ENCODE results near the gene CFAP73. TPM values are rescaled to one million over a fixed set of nuclear protein-coding genes. Genes with fewer than 3 reads are reported as not detected.

Gene CFAP73
- total RNA-seq, 1 donor = not detected

DNA sequence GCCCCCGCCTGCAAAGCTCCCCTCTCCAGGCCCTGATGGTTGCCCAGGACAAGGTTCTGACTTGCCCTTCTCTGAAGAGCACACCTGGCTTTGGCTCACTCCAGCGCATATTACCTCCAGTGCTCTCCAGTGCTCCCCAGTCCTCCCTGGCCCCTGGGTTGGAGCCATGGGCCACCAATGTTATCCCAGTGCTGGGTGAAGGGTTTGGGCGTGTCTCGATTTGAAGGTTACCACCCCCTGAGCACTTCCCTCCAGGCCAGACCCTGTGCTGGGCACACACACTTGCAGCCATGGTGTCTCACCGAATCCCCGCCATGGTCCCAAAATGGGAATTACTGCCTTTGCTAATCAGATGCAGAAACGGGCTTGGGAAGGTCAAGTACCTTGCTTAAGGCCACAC is 47.1 kb downstream of the CFAP73 start:
- no peak for DNase-seq (ENCODE audit: insufficient read length, low spot score, missing footprints)
- Histone ChIP-seq H3K4me3 (ENCODE audit: insufficient read depth, low read length) (no peak overlapping the region), H2AFZ (ENCODE audit: low read length) (no peak overlapping the region), H3K4me1 (ENCODE audit: insufficient read depth, low read length) (peaks cover 25% of the 10 kb centered on the region), H3K27me3 (ENCODE audit: insufficient read depth, low read length) (no peaks in the 10 kb centered on the region), H3K4me2 (ENCODE audit: insufficient read depth, low read length) (no peak overlapping the region), H3K9me3 (ENCODE audit: low read depth, low read length) (no peaks in the 10 kb centered on the region), H3K36me3 (ENCODE audit: insufficient read depth, low read length) (peaks cover 3% of the 10 kb centered on the region), H3K79me2 (ENCODE audit: insufficient read depth, low read length) (no peaks in the 10 kb centered on the region), H4K20me1 (ENCODE audit: insufficient read depth, low read length) (no peaks in the 10 kb centered on the region), H3K27ac (ENCODE audit: low read depth, low read length) (no peak overlapping the region)
- TF ChIP-seq, protein P1, sequence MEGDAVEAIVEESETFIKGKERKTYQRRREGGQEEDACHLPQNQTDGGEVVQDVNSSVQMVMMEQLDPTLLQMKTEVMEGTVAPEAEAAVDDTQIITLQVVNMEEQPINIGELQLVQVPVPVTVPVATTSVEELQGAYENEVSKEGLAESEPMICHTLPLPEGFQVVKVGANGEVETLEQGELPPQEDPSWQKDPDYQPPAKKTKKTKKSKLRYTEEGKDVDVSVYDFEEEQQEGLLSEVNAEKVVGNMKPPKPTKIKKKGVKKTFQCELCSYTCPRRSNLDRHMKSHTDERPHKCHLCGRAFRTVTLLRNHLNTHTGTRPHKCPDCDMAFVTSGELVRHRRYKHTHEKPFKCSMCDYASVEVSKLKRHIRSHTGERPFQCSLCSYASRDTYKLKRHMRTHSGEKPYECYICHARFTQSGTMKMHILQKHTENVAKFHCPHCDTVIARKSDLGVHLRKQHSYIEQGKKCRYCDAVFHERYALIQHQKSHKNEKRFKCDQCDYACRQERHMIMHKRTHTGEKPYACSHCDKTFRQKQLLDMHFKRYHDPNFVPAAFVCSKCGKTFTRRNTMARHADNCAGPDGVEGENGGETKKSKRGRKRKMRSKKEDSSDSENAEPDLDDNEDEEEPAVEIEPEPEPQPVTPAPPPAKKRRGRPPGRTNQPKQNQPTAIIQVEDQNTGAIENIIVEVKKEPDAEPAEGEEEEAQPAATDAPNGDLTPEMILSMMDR (IDR thresholded peaks at IDR 0.05; ENCODE audit: extremely low read depth, low read depth, low read length) = no peak

DNA sequence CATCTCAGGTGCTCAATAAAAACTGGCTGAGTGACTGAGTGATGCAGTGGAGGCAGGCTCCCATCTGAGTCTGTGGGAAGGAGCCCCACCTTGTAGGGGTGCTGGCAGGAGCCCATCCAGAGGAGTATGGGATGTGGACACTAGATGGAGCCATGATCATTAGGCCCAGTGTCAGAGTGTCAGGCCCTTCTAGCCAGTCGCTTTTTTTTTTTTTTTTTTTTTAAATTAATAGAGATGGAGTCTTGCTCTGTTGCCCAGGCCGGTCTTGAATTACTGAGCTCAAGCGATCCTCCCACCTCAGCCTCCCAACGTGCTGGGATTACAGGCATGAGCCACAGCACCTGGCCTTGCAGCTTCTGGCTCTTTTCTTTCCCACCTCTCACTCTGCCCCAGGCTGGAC is 47.5 kb downstream of the CFAP73 start:
- H3K9me3 ChIP-seq (ENCODE audit: low read depth, low read length) = no peaks in the 10 kb centered on the region
- TF ChIP-seq, protein P1 (IDR thresholded peaks at IDR 0.05; ENCODE audit: extremely low read depth, low read depth, low read length) = peak; percentile 86
- no peaks in the 10 kb centered on the region for H4K20me1 ChIP-seq (ENCODE audit: insufficient read depth, low read length)
- H2AFZ ChIP-seq (ENCODE audit: low read length) = no peak overlapping the region
- H3K27ac ChIP-seq (ENCODE audit: low read depth, low read length) = no peak overlapping the region
- peaks cover 25% of the 10 kb centered on the region for H3K4me1 ChIP-seq (ENCODE audit: insufficient read depth, low read length)
- H3K4me2 ChIP-seq (ENCODE audit: insufficient read depth, low read length) = no peak overlapping the region
- H3K79me2 ChIP-seq (ENCODE audit: insufficient read depth, low read length) = no peaks in the 10 kb centered on the region
- H3K27me3 ChIP-seq (ENCODE audit: insufficient read depth, low read length) = no peaks in the 10 kb centered on the region
- DNase-seq (ENCODE audit: insufficient read length, low spot score, missing footprints) = peak; percentile 93
- H3K36me3 ChIP-seq (ENCODE audit: insufficient read depth, low read length) = no peaks in the 10 kb centered on the region
- no peak overlapping the region for H3K4me3 ChIP-seq (ENCODE audit: insufficient read depth, low read length)

DNA sequence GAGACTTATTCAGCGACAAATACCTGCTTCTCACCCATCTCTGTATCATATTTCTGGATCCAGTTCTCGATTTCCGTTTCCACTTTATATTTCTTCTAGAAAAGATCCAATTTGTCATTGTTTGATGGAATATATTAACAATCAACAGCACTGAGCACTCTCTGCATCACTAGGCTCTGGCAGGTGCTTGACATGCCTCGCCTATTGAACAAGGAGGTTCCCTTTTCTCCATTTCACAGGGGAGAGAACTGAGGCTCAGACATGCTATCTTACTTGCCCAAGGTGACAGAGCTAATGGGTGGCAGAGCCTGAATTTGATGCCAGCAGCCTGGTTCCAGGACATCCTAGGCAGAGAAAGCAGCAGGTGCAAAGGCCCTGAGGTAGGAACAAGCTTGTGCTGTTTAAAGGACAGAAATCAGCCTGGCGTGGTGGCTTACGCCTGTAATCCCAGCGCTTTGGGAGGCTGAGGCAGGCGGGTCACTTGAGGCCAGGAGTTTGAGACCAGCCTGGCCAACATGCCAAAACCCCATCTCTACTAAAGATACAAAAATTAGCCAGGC is 48.1 kb downstream of the CFAP73 start:
- H3K4me1 ChIP-seq (ENCODE audit: insufficient read depth, low read length) = peaks cover 25% of the 10 kb centered on the region
- TF ChIP-seq, protein P1 (IDR thresholded peaks at IDR 0.05; ENCODE audit: extremely low read depth, low read depth, low read length) = no peak
- H2AFZ ChIP-seq (ENCODE audit: low read length) = no peak overlapping the region
- no peaks in the 10 kb centered on the region for H3K36me3 ChIP-seq (ENCODE audit: insufficient read depth, low read length)
- H3K9me3 ChIP-seq (ENCODE audit: low read depth, low read length) = no peaks in the 10 kb centered on the region
- H3K27me3 ChIP-seq (ENCODE audit: insufficient read depth, low read length) = no peaks in the 10 kb centered on the region
- H4K20me1 ChIP-seq (ENCODE audit: insufficient read depth, low read length) = no peaks in the 10 kb centered on the region
- H3K79me2 ChIP-seq (ENCODE audit: insufficient read depth, low read length) = no peaks in the 10 kb centered on the region
- H3K27ac ChIP-seq (ENCODE audit: low read depth, low read length) = no peak overlapping the region
- no peak for DNase-seq (ENCODE audit: insufficient read length, low spot score, missing footprints)
- no peak overlapping the region for H3K4me2 ChIP-seq (ENCODE audit: insufficient read depth, low read length)
- H3K4me3 ChIP-seq (ENCODE audit: insufficient read depth, low read length) = no peak overlapping the region

DNA sequence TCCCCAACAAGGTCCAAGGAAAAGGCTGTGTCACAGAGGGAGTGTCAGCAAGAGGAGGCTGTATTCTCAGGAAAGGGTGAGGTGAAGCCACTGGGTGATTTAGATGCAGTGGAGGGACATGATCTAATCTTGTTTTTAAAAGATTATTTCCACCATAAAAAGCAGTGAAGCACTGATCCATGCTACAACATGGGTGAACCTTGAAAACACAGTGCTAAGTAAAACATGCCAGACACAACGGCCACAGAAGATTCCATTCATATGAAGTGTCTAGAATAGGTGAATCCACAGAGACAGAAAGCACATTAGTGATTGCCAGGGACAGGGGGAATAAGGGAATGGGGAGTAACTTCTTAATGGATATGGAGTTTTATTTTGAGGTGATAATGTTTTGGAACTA is 48.8 kb downstream of the CFAP73 start:
- no peak for DNase-seq (ENCODE audit: insufficient read length, low spot score, missing footprints)
- H4K20me1 ChIP-seq (ENCODE audit: insufficient read depth, low read length) = no peaks in the 10 kb centered on the region
- no peak overlapping the region for H3K27ac ChIP-seq (ENCODE audit: low read depth, low read length)
- no peaks in the 10 kb centered on the region for H3K36me3 ChIP-seq (ENCODE audit: insufficient read depth, low read length)
- H3K4me1 ChIP-seq (ENCODE audit: insufficient read depth, low read length) = peaks cover 25% of the 10 kb centered on the region
- no peak overlapping the region for H3K4me3 ChIP-seq (ENCODE audit: insufficient read depth, low read length)
- H3K4me2 ChIP-seq (ENCODE audit: insufficient read depth, low read length) = no peak overlapping the region
- H3K27me3 ChIP-seq (ENCODE audit: insufficient read depth, low read length) = no peaks in the 10 kb centered on the region
- TF ChIP-seq, protein P1 (IDR thresholded peaks at IDR 0.05; ENCODE audit: extremely low read depth, low read depth, low read length) = no peak
- peak overlapping the region; percentile 35 for H2AFZ ChIP-seq (ENCODE audit: low read length)
- H3K9me3 ChIP-seq (ENCODE audit: low read depth, low read length) = no peaks in the 10 kb centered on the region
- H3K79me2 ChIP-seq (ENCODE audit: insufficient read depth, low read length) = no peaks in the 10 kb centered on the region
